ENCODE measurements around the gene FGF22.

FGF22 gene

GRCh38 chr19:629961-630714 is 9.5 kb upstream of the FGF22 start:
- Histone ChIP-seq H3K27ac (no peak overlapping the region), H3K4me3 (no peak overlapping the region), H3K27me3 (no peaks in the 10 kb centered on the region), H3K9ac (peak overlapping the region; percentile 35; the same call in 1 of the 2 replicates), H3K4me1 (peaks cover 63% of the 10 kb centered on the region), H3K4me2 (peak overlapping the region; percentile 30), H3K9me3 (no peaks in the 10 kb centered on the region), H3K36me3 (peaks cover 63% of the 10 kb centered on the region), H4K20me1 (peaks cover 59% of the 10 kb centered on the region)
- no peak for TF ChIP-seq Cebpa-rat (IDR thresholded peaks at IDR 0.05)

GRCh38 chr19:632579-633067 is 7.1 kb upstream of the FGF22 start:
- H3K36me3 ChIP-seq: peaks cover 46% of the 10 kb centered on the region
- H3K9ac ChIP-seq: peak overlapping the region; percentile 82
- peaks cover 76% of the 10 kb centered on the region for H3K4me1 ChIP-seq
- peak overlapping the region; percentile 94 for H3K4me2 ChIP-seq
- H3K9me3 ChIP-seq: no peaks in the 10 kb centered on the region
- peak overlapping the region; percentile 86 for H3K4me3 ChIP-seq
- H4K20me1 ChIP-seq: peaks cover 44% of the 10 kb centered on the region
- no peak for TF ChIP-seq Cebpa-rat (IDR thresholded peaks at IDR 0.05)
- H3K27ac ChIP-seq: peak overlapping the region; percentile 84
- H3K27me3 ChIP-seq: no peaks in the 10 kb centered on the region

- Histone ChIP-seq H3K9me3 (no peaks in the 10 kb centered on the region), H3K27me3 (no peaks in the 10 kb centered on the region), H3K9ac (peak within 1 kb of the TSS; percentile 82), H3K36me3 (peaks cover 40% of the 10 kb centered on the region), H3K4me1 (peaks cover 82% of the 10 kb centered on the region), H3K4me3 (peak within 1 kb of the TSS; percentile 86), H3K27ac (peak within 1 kb of the TSS; percentile 84), H3K4me2 (peak within 1 kb of the TSS; percentile 94), H4K20me1 (peaks cover 43% of the 10 kb centered on the region)
- no peak for TF ChIP-seq Cebpa-rat (IDR thresholded peaks at IDR 0.05)
Measured at GRCh38 chr19:633068-633785, 6.5 kb upstream of the FGF22 start, which contains the start of gene POLRMT. POLRMT (minus strand) TSS chr19:633537; CDS start chr19:633512, 25 bp downstream.

GRCh38 chr19:633786-634639 is 5.7 kb upstream of the FGF22 start:
- Histone ChIP-seq H3K4me2 (peak overlapping the region; percentile 94), H3K9ac (peak overlapping the region; percentile 82)
- no peak for TF ChIP-seq Cebpa-rat (IDR thresholded peaks at IDR 0.05)

GRCh38 chr19:634975-635652 is 4.6 kb upstream of the FGF22 start:
- Histone ChIP-seq H3K9ac (no peak overlapping the region), H3K36me3 (peaks cover 21% of the 10 kb centered on the region), H3K9me3 (no peaks in the 10 kb centered on the region), H3K4me2 (peak overlapping the region; percentile 90), H4K20me1 (peaks cover 36% of the 10 kb centered on the region), H3K27me3 (no peaks in the 10 kb centered on the region), H3K4me3 (no peak overlapping the region), H3K27ac (no peak overlapping the region), H3K4me1 (peaks cover 82% of the 10 kb centered on the region)
- no peak for TF ChIP-seq Cebpa-rat (IDR thresholded peaks at IDR 0.05)

More at GRCh38 chr19:633786-634639, 5.7 kb upstream of the FGF22 start:
- Histone ChIP-seq H3K4me3 (peak overlapping the region; percentile 86), H3K9me3 (no peaks in the 10 kb centered on the region), H3K36me3 (peaks cover 32% of the 10 kb centered on the region), H3K4me1 (peaks cover 88% of the 10 kb centered on the region), H4K20me1 (peaks cover 43% of the 10 kb centered on the region), H3K27me3 (no peaks in the 10 kb centered on the region), H3K27ac (peak overlapping the region; percentile 68)

GRCh38 chr19:638906-639252 is 800 bp upstream of the FGF22 start:
- H3K4me1 ChIP-seq: peaks cover 83% of the 10 kb centered on the region
- no peak overlapping the region for H3K9ac ChIP-seq
- no peak overlapping the region for H3K27ac ChIP-seq
- H4K20me1 ChIP-seq: peaks cover 23% of the 10 kb centered on the region
- H3K36me3 ChIP-seq: no peaks in the 10 kb centered on the region
- no peaks in the 10 kb centered on the region for H3K9me3 ChIP-seq
- H3K4me2 ChIP-seq: peak overlapping the region; percentile 90
- H3K4me3 ChIP-seq: no peak overlapping the region
- no peak for TF ChIP-seq Cebpa-rat (IDR thresholded peaks at IDR 0.05)
- H3K27me3 ChIP-seq: no peaks in the 10 kb centered on the region

- no peaks in the 10 kb centered on the region for H3K9me3 ChIP-seq
- H3K4me1 ChIP-seq: peaks cover 83% of the 10 kb centered on the region
- no peak overlapping the region; the same call in 1 of the 2 replicates for H3K4me3 ChIP-seq
- H3K27me3 ChIP-seq: no peaks in the 10 kb centered on the region
- H3K27ac ChIP-seq: no peak overlapping the region
- TF ChIP-seq Cebpa-rat (IDR thresholded peaks at IDR 0.05): no peak
- H3K4me2 ChIP-seq: peak overlapping the region; percentile 72
- no peak overlapping the region for H3K9ac ChIP-seq
- peaks cover 36% of the 10 kb centered on the region for H4K20me1 ChIP-seq
- no peaks in the 10 kb centered on the region for H3K36me3 ChIP-seq
Measured at GRCh38 chr19:640161-640558, 481 bp downstream of the FGF22 start.

- H3K9ac ChIP-seq: no peak overlapping the region
- peaks cover 41% of the 10 kb centered on the region for H4K20me1 ChIP-seq
- H3K27ac ChIP-seq: no peak overlapping the region
- H3K36me3 ChIP-seq: peaks cover 3% of the 10 kb centered on the region
- H3K4me2 ChIP-seq: 0 out of 2 replicates have a peak overlapping the region, but pooled peaks have one; percentile 72
- no peaks in the 10 kb centered on the region for H3K9me3 ChIP-seq
- H3K4me3 ChIP-seq: no peak overlapping the region
- no peak for TF ChIP-seq Cebpa-rat (IDR thresholded peaks at IDR 0.05)
- H3K4me1 ChIP-seq: peaks cover 83% of the 10 kb centered on the region
- no peaks in the 10 kb centered on the region for H3K27me3 ChIP-seq
Measured at GRCh38 chr19:640606-641189, 1.0 kb downstream of the FGF22 start.
